ENCODE data around the gene ST8SIA6. TPM values are rescaled to one million over a fixed set of nuclear protein-coding genes. Genes with fewer than 3 reads are reported as not detected.

Gene ST8SIA6
- total RNA-seq, 2 experiments from 2014 or later = 0.19 to 0.34 TPM

DNA sequence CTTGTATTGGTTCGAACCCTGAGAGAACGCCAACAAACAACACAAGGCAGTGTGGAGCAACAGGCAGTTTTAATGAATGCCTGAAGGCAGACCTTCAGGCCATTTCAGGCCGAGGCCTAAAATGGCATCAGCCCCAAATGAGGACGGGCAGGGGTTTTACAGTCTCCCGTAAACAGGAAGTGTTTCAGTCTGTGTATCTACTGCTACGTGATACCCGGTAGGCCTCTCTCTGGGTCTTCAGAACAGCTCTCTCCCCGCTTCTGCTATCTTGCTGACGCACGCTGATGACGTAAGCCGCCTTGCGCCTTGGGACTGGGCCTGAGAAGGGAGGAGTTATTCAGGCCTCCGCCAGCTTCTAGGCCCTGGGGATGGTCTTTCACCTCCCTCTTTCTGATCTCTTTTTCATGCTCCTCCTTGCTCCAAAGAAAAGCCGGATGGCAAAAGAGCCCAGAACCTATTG, 67.7 kb downstream of the ST8SIA6 start:
- H3K27me3 Mint-ChIP-seq = no peaks in the 10 kb centered on the region
- no peaks in the 10 kb centered on the region for H3K4me1 Mint-ChIP-seq (ENCODE audit: low read depth)
- Histone ChIP-seq H3K9me3 (ENCODE audit: control insufficient read depth in 1 of 2, insufficient read depth in 1 of 2, low read length in 2 of 2) (peaks cover 0 to 5% of the 10 kb centered on the region in 2 experiments), H3K4me3 (ENCODE audit: low read length) (no peak overlapping the region), H3K36me3 (ENCODE audit: insufficient read depth, low read length) (no peaks in the 10 kb centered on the region), H3K4me1 (ENCODE audit: insufficient read depth, low read length) (no peaks in the 10 kb centered on the region), H3K27ac (ENCODE audit: low read depth in 1 of 2, low read length in 2 of 2) (no peak overlapping the region), H3K27me3 (ENCODE audit: control insufficient read depth in 1 of 2, insufficient read depth in 2 of 2, low read length in 2 of 2) (no peaks in the 10 kb centered on the region)
- H3K9me3 Mint-ChIP-seq = no peaks in the 10 kb centered on the region
- H3K36me3 Mint-ChIP-seq (ENCODE audit: low read depth) = no peaks in the 10 kb centered on the region
- ChIA-PET POLR2A (no interaction called here), CTCF (no interaction called here)
- TF ChIP-seq, protein P1, sequence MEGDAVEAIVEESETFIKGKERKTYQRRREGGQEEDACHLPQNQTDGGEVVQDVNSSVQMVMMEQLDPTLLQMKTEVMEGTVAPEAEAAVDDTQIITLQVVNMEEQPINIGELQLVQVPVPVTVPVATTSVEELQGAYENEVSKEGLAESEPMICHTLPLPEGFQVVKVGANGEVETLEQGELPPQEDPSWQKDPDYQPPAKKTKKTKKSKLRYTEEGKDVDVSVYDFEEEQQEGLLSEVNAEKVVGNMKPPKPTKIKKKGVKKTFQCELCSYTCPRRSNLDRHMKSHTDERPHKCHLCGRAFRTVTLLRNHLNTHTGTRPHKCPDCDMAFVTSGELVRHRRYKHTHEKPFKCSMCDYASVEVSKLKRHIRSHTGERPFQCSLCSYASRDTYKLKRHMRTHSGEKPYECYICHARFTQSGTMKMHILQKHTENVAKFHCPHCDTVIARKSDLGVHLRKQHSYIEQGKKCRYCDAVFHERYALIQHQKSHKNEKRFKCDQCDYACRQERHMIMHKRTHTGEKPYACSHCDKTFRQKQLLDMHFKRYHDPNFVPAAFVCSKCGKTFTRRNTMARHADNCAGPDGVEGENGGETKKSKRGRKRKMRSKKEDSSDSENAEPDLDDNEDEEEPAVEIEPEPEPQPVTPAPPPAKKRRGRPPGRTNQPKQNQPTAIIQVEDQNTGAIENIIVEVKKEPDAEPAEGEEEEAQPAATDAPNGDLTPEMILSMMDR (IDR thresholded peaks at IDR 0.05) = no peak
- intact Hi-C loops (cut with DNase I, micrococcal nuclease) = loop anchor here in 1 of 2 experiments (5.0 kb wide), 1 partner anchor 66 kb away; the partner anchor contains the start of gene ST8SIA6
- H3K4me3 Mint-ChIP-seq = no peak overlapping the region
- H3K27ac Mint-ChIP-seq = no peak overlapping the region
- ATAC-seq (ENCODE audit: poor library complexity) = no peak
- DNase-seq = no peak

DNA sequence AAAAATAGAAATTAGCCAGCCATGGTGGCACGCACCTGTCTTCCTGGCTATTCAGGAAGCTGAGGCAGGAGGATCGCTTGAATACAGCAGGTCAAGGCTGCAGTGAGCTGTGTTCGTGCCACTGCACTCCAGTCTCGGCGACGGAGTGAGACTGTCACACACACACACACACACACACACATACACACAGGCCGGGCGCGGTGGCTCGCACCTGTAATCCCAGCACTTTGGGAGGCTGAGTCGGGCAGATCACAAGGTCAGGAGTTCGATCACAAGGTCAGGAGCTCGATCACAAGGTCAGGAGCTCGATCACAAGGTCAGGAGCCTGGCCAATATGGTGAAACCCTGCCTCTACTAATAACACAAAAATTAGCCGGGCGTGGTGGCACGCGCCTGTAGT, 68.4 kb downstream of the ST8SIA6 start:
- Histone ChIP-seq H3K4me1 (ENCODE audit: insufficient read depth, low read length) (no peaks in the 10 kb centered on the region), H3K4me3 (ENCODE audit: low read length) (no peak overlapping the region), H3K36me3 (ENCODE audit: insufficient read depth, low read length) (no peaks in the 10 kb centered on the region), H3K27me3 (ENCODE audit: control insufficient read depth in 1 of 2, insufficient read depth in 2 of 2, low read length in 2 of 2) (no peaks in the 10 kb centered on the region), H3K9me3 (ENCODE audit: control insufficient read depth in 1 of 2, insufficient read depth in 1 of 2, low read length in 2 of 2) (peaks cover 0 to 5% of the 10 kb centered on the region in 2 experiments), H3K27ac (ENCODE audit: low read depth in 1 of 2, low read length in 2 of 2) (no peak overlapping the region)
- Mint-ChIP-seq H3K27ac (no peak overlapping the region), H3K4me1 (ENCODE audit: low read depth) (no peaks in the 10 kb centered on the region), H3K4me3 (no peak overlapping the region), H3K36me3 (ENCODE audit: low read depth) (no peaks in the 10 kb centered on the region), H3K27me3 (no peaks in the 10 kb centered on the region), H3K9me3 (no peaks in the 10 kb centered on the region)
- ATAC-seq (ENCODE audit: poor library complexity) (no peak), DNase-seq (no peak)
- TF ChIP-seq, protein P1 (IDR thresholded peaks at IDR 0.05) = no peak
- intact Hi-C loops (cut with DNase I, micrococcal nuclease) = loop anchor here in 1 of 2 experiments (5.0 kb wide), 1 partner anchor 66 kb away; the partner anchor contains the start of gene ST8SIA6
- ChIA-PET CTCF (no interaction called here), POLR2A (no interaction called here)

DNA sequence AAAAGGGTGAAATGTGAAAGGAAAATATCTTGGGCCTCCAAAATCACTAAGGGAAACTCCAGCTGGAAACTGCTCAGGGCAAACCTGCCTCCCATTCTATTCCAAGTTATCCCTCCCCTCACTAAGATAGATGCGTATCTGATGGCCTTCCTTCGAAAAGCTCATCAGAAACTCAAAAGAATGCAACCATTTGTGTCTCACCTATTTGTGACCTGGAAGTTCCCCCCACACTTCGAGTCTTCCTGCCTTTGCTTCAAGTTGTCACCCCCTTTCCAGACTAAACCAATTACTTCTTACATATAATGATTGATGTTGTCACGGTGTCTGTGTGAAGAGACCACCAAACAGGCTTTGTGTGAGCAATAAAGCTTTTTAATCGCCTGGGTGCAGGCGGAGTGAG, 69.3 kb downstream of the ST8SIA6 start:
- H3K36me3 Mint-ChIP-seq (ENCODE audit: low read depth) = no peaks in the 10 kb centered on the region
- Histone ChIP-seq H3K4me3 (ENCODE audit: low read length) (no peak overlapping the region), H3K36me3 (ENCODE audit: insufficient read depth, low read length) (no peaks in the 10 kb centered on the region), H3K4me1 (ENCODE audit: insufficient read depth, low read length) (no peaks in the 10 kb centered on the region), H3K27ac (ENCODE audit: low read depth in 1 of 2, low read length in 2 of 2) (no peak overlapping the region), H3K27me3 (ENCODE audit: control insufficient read depth in 1 of 2, insufficient read depth in 2 of 2, low read length in 2 of 2) (no peaks in the 10 kb centered on the region), H3K9me3 (ENCODE audit: control insufficient read depth in 1 of 2, insufficient read depth in 1 of 2, low read length in 2 of 2) (peaks cover 0 to 5% of the 10 kb centered on the region in 2 experiments)
- H3K9me3 Mint-ChIP-seq = no peaks in the 10 kb centered on the region
- no peak overlapping the region for H3K27ac Mint-ChIP-seq
- ChIA-PET POLR2A (no interaction called here), CTCF (no interaction called here)
- TF ChIP-seq, protein P1 (IDR thresholded peaks at IDR 0.05) = no peak
- DNase-seq (no peak), ATAC-seq (ENCODE audit: poor library complexity) (no peak)
- no peaks in the 10 kb centered on the region for H3K4me1 Mint-ChIP-seq (ENCODE audit: low read depth)
- H3K27me3 Mint-ChIP-seq = no peaks in the 10 kb centered on the region
- no peak overlapping the region for H3K4me3 Mint-ChIP-seq
- intact Hi-C loops (cut with DNase I, micrococcal nuclease) = loop anchor here in 1 of 2 experiments (5.0 kb wide), 1 partner anchor 67 kb away; the partner anchor contains the start of gene ST8SIA6

Measured in CD4-positive, alpha-beta T cell (primary cell).